DND-41 (cell line): ENCODE measurements around the gene MCRIP1.

Source experiments
- ATAC-seq: fragments of 200-7000 bp; cut with Tn5 transposase; 3 replicates; pipeline ENCODE4 v1.9.1; 2021; ENCODE audit warnings: low read depth; ENCODE audit not compliant: insufficient read depth
- DNase-seq: peaks from one replicate; pipeline ENCODE4 v3.0.0-alpha.2; 2020
- H2AFZ ChIP-seq: 2 replicates; pipeline ENCODE4 v1.6.0; 2012; ENCODE audit warnings: low read depth, low read length
- H3K27ac ChIP-seq: 2 replicates; pipeline ENCODE4 v1.5.1; 2012; ENCODE audit warnings: low read length, inconsistent platforms
- H3K27me3 ChIP-seq: fragments of 200-600 bp; sonication (generic); 2 replicates; pipeline ENCODE4 v1.6.0; 2012; ENCODE audit warnings: low read length, mild to moderate bottlenecking, inconsistent platforms; ENCODE audit not compliant: insufficient read depth, poor library complexity
- H3K36me3 ChIP-seq: 2 replicates; pipeline ENCODE4 v1.5.1; 2012; ENCODE audit warnings: low read length, inconsistent platforms; ENCODE audit not compliant: insufficient read depth
- H3K4me1 ChIP-seq: 2 replicates; pipeline ENCODE4 v1.5.1; 2012; ENCODE audit warnings: mild to moderate bottlenecking, low read length; ENCODE audit not compliant: insufficient read depth
- H3K4me2 ChIP-seq: 2 replicates; pipeline ENCODE4 v1.6.0; 2012; ENCODE audit warnings: mild to moderate bottlenecking, moderate library complexity, low read length, inconsistent platforms; ENCODE audit not compliant: insufficient read depth
- H3K4me3 ChIP-seq, 2 experiments: fragments of 200-600 bp in 1 of 2; shearing (Covaris generic) in 1 of 2; 2 replicates each; pipeline ENCODE4 v1.5.1; 2012 to 2016; ENCODE audit warnings: inconsistent platforms in 2 of 2, low read length in 2 of 2, mild to moderate bottlenecking in 2 of 2, low read depth in 1 of 2, moderate library complexity in 1 of 2
- H3K79me2 ChIP-seq: 2 replicates; pipeline ENCODE4 v1.6.0; 2012; ENCODE audit warnings: low read length, inconsistent platforms; ENCODE audit not compliant: insufficient read depth
- H3K9ac ChIP-seq: 2 replicates; pipeline ENCODE4 v1.6.0; 2012; ENCODE audit warnings: low read depth, mild to moderate bottlenecking, inconsistent platforms, low read length, moderate library complexity
- H3K9me3 ChIP-seq: 2 replicates; pipeline ENCODE4 v1.5.1; 2012; ENCODE audit warnings: low read length, moderate library complexity, mild to moderate bottlenecking, inconsistent platforms; ENCODE audit not compliant: insufficient read depth, severe bottlenecking
- H4K20me1 ChIP-seq: 2 replicates; pipeline ENCODE4 v1.6.0; 2012; ENCODE audit warnings: low read length; ENCODE audit not compliant: insufficient read depth
- CTCF ChIP-seq: IDR thresholded peaks from 2 replicates; pipeline ENCODE4 v1.5.1; 2012; ENCODE audit warnings: borderline replicate concordance, low read length, moderate library complexity, mild to moderate bottlenecking; ENCODE audit not compliant: poor library complexity, severe bottlenecking; ENCODE audit errors: extremely low read depth
- EZH2 ChIP-seq: IDR thresholded peaks from 3 replicates; pipeline ENCODE4 v1.6.1; 2012; ENCODE audit warnings: borderline replicate concordance, low read depth, mild to moderate bottlenecking, moderate library complexity, low read length, inconsistent platforms; ENCODE audit not compliant: severe bottlenecking

MCRIP1 gene

GRCh38 chr17:81817758-81818147 lies 15.3 kb downstream of the MCRIP1 start:
- Histone ChIP-seq H3K9me3 (no peaks in the 10 kb centered on the region), H2AFZ (no peak overlapping the region), H3K79me2 (no peaks in the 10 kb centered on the region), H3K4me3 (no peak overlapping the region), H3K9ac (no peak overlapping the region), H3K27ac (no peak overlapping the region), H3K36me3 (peaks cover 6% of the 10 kb centered on the region), H3K27me3 (no peaks in the 10 kb centered on the region), H3K4me1 (peaks cover 18% of the 10 kb centered on the region), H3K4me2 (no peak overlapping the region), H4K20me1 (no peaks in the 10 kb centered on the region; the same call in 1 of the 2 replicates)
- ATAC-seq (no peak), DNase-seq (no peak)
- TF ChIP-seq CTCF = no peak
- TF ChIP-seq EZH2 = no peak

GRCh38 chr17:81815646-81815986 lies 17.5 kb downstream of the MCRIP1 start:
- ATAC-seq (no peak), DNase-seq (no peak)
- Histone ChIP-seq H3K9ac (no peak overlapping the region), H3K9me3 (no peaks in the 10 kb centered on the region), H3K4me1 (no peaks in the 10 kb centered on the region), H3K4me3 (no peak overlapping the region), H2AFZ (no peak overlapping the region), H3K79me2 (no peaks in the 10 kb centered on the region), H4K20me1 (0 out of 2 replicates have a peak, but pooled peaks cover 4% of the 10 kb centered on the region), H3K36me3 (no peaks in the 10 kb centered on the region), H3K27ac (no peak overlapping the region), H3K27me3 (no peaks in the 10 kb centered on the region), H3K4me2 (no peak overlapping the region)
- TF ChIP-seq EZH2 (no peak), CTCF (no peak)

DNA sequence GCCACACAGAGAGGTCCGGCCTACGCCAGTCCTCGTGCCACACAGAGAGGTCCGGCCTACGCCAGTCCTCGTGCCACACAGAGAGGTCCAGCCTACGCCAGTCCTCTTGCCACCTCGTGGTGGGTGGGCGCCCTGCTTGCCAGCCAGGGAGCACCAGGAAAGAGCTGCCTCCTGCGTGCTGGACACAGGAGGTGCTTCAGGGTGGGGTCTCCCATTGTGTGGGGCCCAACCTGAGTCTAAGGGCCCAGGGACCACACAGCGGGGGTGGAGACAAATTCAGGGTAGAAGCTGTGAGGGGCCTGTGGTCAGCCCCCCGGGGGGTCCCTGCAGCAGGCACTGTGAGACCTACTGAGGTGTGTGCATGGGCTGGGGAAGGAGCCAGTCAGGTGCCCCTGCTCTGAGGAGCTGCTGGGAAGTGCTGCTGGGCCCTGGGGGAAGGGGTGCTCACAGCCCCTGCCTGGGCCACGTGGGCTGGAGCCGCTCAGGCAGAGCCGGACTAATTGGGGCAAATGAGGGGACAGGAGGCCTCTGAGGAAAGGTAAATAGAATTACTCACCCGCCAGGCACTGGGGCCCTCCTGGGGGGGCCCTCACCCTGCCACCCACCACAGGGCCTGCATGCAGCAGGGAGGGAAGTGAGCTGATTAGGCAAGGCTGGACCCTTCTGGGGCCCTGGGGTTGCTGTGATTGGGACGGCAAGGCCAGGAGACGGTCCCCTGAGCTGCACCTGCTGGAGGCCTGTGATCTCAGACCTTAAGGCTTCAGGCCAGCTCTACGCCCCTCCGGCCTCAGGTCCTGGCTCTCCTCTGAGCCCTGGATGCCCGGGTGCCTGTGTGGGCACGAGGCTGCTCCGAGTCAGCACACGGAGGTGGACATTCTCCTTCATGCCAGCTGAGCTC lies 18.1 kb downstream of the MCRIP1 start:
- DNase-seq = no peak
- no peaks in the 10 kb centered on the region for H3K79me2 ChIP-seq

More for the DNA sequence above, 18.1 kb downstream of the MCRIP1 start:
- Histone ChIP-seq H4K20me1 (0 out of 2 replicates have a peak, but pooled peaks cover 4% of the 10 kb centered on the region), H3K9ac (no peak overlapping the region), H3K36me3 (no peaks in the 10 kb centered on the region), H3K9me3 (no peaks in the 10 kb centered on the region), H3K4me2 (no peak overlapping the region), H2AFZ (no peak overlapping the region), H3K4me1 (no peaks in the 10 kb centered on the region), H3K4me3 (no peak overlapping the region), H3K27ac (no peak overlapping the region), H3K27me3 (no peaks in the 10 kb centered on the region)
- ATAC-seq = no peak
- TF ChIP-seq EZH2 = no peak
- TF ChIP-seq CTCF = no peak
